HL-60/S4 (cell line): Measurements from ENCODE around the gene C12orf76.
"Not testable (repeated sequence)": the region's sequence is repeated elsewhere in the genome, so short reads cannot be mapped to it uniquely, and the experiment has no call there.

Source experiments
- in situ Hi-C: fragments of 300-500 bp; cut with MboI; formaldehyde crosslinking; loops from 2 replicates; pipeline ENCODE4 v1.14.3; 2022; ENCODE audit warnings: low sequenced_read_pairs

Gene C12orf76

GRCh38 chr12:110048242-110049027 is at the start of gene C12orf76:
Gene C12orf76 (minus strand): TSS chr12:110048522. CDS start chr12:110048495, 27 bp downstream.
- in situ Hi-C loops, result no loop called here

GRCh38 chr12:110093631-110094311 is 45.4 kb upstream of the C12orf76 start:
- in situ Hi-C loops, result loop anchor here (10.0 kb wide), 1 partner anchor 511 kb away; no protein-coding TSS in a partner anchor

GRCh38 chr12:110091136-110091711 is 42.9 kb upstream of the C12orf76 start:
- in situ Hi-C loops, result loop anchor here (10.0 kb wide), 1 partner anchor 514 kb away; no protein-coding TSS in a partner anchor

GRCh38 chr12:110090266-110091135 is 42.2 kb upstream of the C12orf76 start:
- in situ Hi-C loops, result loop anchor here (10.0 kb wide), 1 partner anchor 514 kb away; no protein-coding TSS in a partner anchor

- in situ Hi-C loops, result no loop called here
Observed at GRCh38 chr12:110088936-110089335, 40.6 kb upstream of the C12orf76 start.

GRCh38 chr12:110088216-110088615 is 39.9 kb upstream of the C12orf76 start:
- in situ Hi-C loops, result not testable (repeated sequence)

- in situ Hi-C loops, result no loop called here
Observed at GRCh38 chr12:110084314-110085015, 36.1 kb upstream of the C12orf76 start.

- in situ Hi-C loops, result no loop called here
Observed at GRCh38 chr12:110080410-110080809, 32.1 kb upstream of the C12orf76 start.

- in situ Hi-C loops, result no loop called here
Observed at GRCh38 chr12:110079477-110080400, 31.4 kb upstream of the C12orf76 start.

- in situ Hi-C loops, result no loop called here
Observed at GRCh38 chr12:110077800-110078199, 29.5 kb upstream of the C12orf76 start.

GRCh38 chr12:110075880-110076279 is 27.6 kb upstream of the C12orf76 start:
- in situ Hi-C loops, result no loop called here

GRCh38 chr12:110074089-110074488 is 25.8 kb upstream of the C12orf76 start:
- in situ Hi-C loops, result no loop called here

- in situ Hi-C loops, result no loop called here
Observed at GRCh38 chr12:110073049-110073831, 24.9 kb upstream of the C12orf76 start.

GRCh38 chr12:110072636-110073035 is 24.3 kb upstream of the C12orf76 start:
- in situ Hi-C loops, result not testable (repeated sequence)

GRCh38 chr12:110071967-110072366 is 23.6 kb upstream of the C12orf76 start:
- in situ Hi-C loops, result no loop called here

GRCh38 chr12:110071504-110071903 is 23.2 kb upstream of the C12orf76 start:
- in situ Hi-C loops, result no loop called here

GRCh38 chr12:110068654-110069053 is 20.3 kb upstream of the C12orf76 start:
- in situ Hi-C loops, result no loop called here

GRCh38 chr12:110068115-110068514 is 19.8 kb upstream of the C12orf76 start:
- in situ Hi-C loops, result not testable (repeated sequence)
